HG03571 (cell line): Measurements from ENCODE around the gene FBXW7.

Experiments used
- ATAC-seq: cut with Tn5 transposase; IDR thresholded peaks from one replicate; pipeline ENCODE4 v1.9.1; 2021; ENCODE audit not compliant: unreplicated experiment

The FBXW7 gene

DNA sequence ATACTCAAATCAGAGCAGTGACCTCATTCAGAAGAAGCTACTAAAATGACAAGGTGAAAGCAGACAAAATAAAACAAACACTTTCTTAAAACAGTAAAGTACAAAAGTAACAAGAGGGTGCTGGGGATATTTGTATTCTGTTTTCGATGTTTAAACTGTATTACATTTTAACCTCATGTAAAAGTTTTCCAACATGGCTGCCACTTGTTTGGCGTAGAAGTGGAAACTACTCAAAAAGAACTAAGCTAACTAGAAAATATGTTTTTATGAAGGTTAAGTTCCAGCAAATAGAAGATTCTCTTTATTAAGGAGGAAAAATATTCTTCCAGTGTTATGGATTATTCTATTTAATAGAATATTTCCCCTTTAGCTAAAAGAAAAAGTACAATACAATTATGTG is 155.0 kb downstream of the FBXW7 start:
- ATAC-seq, result no peak

DNA sequence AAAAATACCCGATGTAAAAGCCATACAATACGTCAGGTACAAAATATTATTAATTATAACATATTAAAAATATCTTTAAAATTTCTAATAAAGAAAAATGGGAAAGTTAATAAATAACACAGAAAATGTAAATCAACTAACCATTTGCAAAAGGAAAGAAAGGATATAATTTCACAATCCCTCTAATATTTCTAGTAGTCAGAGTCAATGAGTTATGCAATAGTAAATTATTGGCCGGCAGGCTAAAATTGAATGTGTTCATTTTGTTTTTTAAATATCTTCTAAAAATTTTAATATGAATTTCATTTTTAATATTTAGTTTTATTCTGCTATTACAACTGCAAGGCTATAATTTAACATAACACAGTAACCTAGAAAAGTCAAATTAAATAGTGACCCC is 155.7 kb downstream of the FBXW7 start:
- ATAC-seq, result no peak

DNA sequence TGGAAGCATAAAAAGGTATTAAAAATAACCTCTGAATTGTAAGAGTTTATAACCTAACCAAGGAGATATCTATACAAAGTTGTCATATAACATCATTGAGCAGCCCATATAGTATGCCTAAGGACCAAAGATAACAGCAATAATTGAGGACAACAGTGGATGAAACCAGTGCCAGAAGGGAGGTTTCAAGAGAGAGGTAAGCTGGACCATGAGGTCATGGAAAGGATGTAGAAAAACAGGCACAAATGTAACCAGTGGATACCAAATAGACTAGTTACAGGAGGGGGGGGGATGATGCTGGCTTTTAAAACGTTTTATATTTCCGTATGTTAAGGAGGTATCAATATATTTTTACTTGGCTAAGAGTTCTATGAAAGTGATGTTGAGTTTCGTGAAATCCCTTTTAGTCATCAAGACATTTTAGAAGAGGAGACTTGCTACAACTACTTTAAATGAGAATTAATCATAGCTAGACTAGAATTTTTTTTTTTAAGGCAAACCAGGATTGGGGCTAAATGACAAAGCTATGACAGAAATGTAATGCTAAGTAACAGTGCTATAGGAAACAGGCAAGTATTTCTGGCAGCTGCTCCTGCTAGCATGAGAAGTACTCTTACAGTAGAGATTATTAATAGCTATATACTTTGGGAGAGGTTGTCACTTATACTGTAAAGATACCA is 161.1 kb downstream of the FBXW7 start:
- ATAC-seq, result no peak

DNA sequence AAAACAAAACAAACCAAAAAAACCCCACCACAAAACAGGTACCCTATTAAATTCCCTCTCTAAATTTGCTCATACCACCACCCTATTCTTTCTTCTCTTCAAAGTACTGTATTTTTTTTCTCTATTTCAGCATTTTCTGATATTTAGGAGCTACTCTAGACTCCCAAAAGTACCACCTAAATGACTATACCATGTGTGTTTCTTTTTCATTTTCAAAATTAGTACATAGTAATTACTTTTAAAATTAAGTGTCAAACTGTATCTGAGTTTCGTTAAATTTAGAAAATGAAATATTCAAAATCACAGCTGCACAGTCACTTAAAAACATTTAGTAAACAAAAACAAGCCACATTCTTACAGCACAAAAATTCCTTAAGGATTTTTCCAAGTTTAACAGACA is 161.7 kb downstream of the FBXW7 start:
- ATAC-seq, result no peak

DNA sequence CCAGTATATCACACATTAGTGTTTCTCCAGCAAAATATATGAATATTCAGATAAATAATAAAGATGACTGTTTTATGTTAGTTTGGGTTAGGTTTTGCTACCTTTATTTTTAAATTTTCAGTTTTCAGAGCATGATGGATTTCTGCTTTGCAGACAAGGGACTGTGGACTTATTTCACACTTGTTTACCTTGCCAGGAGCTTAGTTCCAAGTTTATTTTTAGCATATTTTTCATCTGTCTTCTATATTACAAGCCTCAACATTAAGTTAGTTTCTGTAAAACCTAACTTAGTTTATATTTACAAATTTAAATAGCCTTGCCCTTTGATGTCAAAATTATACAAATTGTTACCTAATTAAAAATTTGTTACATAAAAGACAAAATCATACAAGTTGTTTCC is 163.4 kb downstream of the FBXW7 start:
- ATAC-seq, result no peak

DNA sequence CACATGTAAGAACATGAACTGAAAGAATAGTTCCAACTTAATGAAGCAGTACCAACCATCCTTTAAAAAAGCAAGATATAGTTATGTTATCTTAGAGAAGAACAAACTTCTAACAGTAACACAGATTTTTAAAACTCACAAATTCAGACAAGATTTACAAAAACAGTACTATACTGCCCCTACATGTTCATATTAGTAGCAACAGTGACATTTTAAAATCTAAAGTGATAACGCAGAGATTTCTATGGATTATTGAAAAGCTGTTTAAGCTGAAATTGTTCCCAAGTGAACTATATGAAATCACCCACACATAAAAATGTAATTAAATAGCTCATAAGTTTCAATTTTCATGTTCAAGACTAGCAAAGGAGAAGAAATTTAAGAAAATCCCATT is 166.0 kb downstream of the FBXW7 start:
- no peak for ATAC-seq

DNA sequence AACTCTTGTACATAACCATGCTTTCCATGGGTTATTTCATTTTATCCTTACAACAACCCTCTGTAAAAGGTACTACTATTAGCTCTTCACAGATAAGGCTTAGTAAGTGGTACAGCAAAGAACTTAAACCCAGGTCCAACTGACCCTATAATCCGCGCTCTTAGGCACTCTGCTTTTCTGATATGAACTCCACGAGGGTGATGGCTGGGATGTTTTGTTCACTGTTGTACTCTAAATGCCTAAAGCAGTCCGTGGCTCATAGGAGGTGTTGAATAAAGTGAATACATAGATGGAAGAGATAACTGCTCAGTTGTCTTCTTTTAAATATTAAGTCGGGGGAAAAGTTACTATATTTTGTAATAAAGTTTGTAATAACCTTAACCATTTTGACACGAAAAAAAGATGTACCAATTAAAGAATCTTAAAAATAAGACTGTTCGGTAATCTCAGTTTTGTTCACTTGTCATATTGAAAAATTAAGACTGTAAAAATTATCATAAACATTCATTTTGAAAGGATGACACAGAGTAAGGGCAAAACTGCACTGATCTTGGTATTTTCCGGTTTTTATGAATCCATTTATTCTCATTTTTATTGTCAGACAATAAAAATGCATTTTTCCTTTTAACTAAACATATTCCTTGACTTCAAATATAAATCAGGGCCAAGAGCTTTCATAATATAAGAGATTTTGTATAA is 166.5 kb downstream of the FBXW7 start:
- ATAC-seq, result no peak

DNA sequence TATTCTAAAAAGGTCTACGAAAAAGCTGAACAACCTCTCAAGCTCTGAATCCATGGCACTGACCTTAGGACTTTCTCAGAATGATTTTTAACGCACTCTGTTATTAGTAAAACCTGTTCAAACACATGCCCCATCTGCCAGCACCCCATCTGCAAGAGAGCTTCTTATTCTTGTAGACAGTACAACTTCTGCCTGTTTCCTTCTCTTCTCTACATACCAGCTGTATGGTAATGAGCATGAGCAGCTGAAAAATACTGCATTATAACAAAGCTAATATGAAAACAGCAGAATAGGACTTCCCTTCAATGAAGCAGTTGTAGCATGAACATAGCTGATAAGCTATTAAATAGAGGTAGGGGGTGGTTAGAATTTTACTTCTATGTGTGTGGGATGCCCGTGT is 167.9 kb downstream of the FBXW7 start:
- no peak for ATAC-seq

DNA sequence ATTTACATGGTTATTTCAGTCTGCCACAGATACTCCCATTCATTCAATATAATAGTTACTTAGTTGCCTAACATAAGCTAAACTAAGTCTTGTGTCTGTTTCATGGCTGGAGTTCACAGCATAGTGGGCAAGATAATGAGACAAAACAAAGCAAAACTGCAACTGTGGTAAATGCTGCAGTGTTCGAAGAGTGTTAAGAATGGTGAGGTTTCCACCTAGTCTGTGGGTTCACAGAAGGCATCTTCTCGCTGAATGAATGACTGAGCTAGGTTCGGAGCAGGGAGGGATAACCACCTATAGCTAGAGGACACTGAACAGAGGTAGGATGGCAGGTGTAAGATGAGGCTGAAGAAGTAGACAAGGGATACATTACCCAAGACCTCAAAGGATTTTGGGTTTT is 171.0 kb downstream of the FBXW7 start:
- ATAC-seq, result no peak

DNA sequence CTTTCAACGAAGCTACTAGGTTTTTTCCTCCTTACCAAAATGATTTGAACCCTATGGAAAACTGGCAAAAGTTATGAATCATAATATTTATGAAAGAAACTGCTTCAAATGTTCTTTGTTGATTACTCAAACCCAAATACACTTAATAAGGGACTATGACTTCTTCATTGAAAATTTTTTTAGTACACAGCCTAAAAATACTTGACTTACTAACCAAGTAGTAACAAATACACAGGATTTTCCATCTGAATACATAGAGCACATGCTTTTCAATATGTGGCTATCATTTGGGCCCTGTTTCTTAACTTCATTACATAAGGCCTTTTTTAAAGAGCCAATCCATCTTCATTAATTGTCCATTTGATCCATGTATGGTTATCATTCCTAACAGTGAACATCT is 171.5 kb downstream of the FBXW7 start:
- ATAC-seq, result no peak

DNA sequence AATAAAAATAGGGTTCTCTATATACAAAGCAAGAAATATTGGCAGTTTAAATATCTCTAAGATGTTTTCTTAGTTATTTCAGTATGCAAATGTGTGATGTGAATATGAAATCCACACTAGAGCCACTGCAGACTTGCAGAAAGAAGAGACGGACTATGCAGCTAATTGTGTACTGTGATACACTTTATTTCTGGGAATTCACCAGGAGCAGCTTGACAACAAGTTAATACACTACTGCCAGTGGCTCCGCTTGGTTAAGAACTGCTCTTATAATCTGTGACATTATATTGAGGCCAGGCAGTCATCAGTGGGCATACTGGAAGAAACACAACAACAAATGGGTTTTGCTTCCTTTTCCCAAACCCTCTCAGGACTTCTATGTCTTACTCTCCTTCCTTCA is 172.0 kb downstream of the FBXW7 start:
- no peak for ATAC-seq

DNA sequence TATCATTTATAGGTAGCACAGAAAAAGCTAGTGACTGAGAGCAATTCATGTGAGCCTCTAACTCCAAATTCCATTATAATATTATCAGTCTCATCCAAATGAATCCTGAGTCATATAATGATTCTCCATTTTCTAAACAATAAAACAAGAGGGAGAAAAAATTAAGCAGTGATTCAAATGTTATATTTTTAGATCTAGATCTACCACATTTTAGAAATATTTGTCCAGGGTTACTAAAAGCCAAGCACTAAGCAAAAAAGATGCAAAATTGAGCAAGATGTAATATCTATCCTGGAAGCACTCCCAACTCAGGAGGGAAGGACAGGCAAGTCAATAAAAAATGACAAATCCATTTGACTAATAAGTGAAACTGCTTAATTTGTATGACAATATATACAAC is 172.8 kb downstream of the FBXW7 start:
- no peak for ATAC-seq

DNA sequence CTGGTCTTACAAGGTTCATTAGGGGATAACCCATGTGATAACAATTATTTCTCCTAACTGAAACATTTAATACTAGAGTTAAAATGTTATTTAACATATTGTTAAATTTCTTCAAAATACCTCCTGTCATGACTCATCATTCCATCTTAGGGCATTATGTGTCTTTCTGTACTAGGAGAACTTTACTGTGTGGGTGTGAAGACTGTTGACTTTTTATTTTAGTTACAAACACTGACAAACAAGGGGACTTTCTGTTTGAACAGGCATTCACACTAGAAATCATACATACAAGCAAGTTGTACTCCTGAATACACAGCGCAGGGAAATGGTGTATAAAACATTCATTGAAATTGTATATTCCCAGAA is 175.9 kb downstream of the FBXW7 start:
- ATAC-seq, result no peak

DNA sequence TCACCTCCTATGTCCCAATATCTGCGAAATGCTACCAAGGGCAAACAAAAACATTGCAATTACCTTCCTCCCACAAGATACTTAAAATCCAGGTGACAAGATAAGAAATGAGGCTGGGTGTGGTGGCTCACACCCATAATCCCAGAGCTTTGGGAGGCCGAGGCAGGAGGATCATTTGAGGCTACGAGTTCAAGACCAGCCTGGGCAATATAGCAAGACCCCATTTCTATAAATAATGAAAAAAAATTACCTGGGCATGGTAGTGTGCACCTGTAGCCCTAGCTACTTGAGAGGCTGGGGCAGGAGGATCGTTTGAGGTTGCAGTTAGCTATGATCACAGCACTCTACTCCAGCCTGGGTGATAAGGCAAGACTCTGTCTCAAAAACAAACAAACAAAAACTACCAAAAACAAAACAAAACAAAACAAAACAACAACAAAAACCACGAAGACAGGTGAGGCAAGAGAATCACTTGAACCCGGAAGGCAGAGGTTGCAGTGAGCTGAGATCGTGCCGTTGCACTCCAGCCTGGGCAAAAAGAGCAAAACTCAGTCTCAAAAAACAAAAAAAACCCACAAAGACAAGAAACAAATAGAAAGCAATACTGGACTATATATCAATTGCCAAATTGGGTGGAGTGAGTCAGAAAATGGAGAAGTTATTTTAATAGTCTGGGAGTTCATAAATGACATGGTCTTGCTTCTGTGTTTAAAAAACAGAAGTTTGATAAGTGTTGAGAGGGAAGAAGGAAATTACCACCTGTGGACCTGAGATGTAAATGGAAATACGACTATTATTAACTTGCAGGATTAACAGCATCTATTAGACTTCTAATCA is 176.5 kb downstream of the FBXW7 start:
- ATAC-seq, result no peak

DNA sequence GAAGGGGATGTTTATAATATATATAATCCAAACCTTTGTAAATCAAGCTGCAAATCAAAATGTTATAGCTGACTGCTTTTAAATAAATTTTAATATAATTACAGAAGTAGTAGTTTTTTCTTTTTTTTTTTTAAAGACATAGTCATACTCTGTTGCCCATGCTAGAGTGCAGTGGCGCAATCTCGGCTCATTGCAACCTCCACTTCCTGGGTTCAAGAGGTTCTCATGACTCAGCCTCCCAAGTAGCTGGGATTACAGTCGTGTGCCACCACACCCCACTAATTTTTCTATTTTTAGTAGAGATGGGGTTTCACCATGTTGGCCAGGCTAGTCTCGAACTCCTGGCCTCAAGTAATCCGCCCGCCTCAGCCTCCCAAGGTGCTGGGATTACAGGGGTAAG is 178.7 kb downstream of the FBXW7 start:
- ATAC-seq, result no peak

DNA sequence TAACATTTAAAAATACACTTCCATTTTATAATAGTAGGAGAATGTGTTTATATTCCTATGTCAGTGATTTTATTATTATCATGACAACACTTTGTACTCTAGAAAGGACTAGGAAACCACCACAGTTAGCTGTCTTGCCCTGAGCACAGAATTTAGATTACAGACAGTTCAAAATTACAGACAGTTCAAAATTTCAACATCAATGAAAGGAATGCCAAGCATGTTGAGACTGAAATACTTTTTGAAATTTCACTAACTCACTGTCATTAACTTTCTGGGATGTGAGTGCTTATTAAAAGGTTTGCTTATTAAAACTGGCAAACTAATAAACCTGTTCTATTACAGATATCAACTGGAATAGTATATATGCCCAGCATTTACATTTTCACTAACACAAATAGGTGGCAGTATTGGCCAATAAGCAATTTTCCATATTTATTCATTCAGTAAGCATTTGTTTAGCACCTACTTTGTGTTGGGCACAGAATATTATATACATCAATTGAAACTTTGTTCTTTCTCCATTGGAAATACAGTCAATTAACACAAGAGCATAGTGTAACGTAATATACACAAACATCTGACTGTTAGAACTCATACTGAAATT is 179.4 kb downstream of the FBXW7 start:
- ATAC-seq, result no peak

DNA sequence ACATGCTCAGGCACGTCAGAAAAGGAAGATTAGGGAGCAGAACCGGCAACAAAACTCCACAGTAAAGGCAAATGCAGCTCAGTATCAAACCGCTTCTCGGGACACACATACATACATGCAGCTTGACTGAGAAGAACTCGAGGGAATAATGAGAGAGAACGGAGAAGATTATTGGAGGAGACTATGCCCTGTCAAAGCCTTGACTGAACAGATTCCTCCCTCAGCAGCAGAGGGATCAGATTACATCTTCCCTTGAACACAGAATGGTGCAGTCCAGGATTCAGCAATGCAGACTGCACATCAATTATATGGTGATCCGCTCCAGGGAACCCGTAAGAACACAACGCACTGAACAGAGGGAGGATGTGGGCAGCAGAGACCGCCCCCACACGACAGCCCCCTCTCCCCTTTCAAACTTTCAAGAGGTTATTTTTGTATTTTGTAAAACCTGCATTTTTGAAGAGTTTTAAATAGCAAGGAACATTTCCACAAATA is 183.2 kb downstream of the FBXW7 start:
- peak; percentile 82 for ATAC-seq

DNA sequence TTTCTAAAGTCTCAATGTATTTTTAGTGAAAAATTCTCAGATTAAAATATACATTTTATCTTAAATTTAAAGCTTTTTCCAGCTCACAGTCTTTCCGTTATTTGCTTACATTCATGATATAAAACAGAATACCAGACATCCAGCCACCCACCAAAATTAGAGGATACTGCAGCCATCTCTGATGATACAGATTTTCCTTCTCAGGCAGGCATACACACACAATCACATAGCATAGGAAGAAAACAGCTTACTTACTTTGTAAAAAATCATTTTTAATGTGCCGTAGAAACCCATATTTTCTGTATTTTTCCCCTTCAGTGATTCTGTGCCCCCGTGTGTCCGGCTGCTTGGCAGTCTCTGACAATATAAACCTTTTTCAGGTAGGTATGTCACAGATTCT is 183.7 kb downstream of the FBXW7 start:
- peak; percentile 3 for ATAC-seq

DNA sequence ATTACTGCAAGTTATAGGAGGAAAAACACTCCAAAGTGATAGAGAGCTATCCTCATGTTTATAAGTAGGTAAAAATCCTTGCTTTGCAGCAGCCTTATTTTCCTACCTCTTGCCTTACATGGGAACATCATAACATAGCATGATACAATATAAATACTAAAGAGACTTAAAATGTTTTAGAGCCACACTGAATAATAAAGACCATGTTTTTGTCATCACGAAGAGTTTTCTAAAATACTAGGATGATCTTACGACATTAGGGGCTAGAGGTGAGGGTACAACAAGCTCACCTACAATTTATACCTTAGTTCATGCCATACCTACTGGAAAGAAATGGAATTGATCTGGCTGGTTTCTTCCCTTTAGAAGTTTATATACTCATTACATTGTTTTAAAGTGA is 184.8 kb downstream of the FBXW7 start:
- ATAC-seq, result no peak

DNA sequence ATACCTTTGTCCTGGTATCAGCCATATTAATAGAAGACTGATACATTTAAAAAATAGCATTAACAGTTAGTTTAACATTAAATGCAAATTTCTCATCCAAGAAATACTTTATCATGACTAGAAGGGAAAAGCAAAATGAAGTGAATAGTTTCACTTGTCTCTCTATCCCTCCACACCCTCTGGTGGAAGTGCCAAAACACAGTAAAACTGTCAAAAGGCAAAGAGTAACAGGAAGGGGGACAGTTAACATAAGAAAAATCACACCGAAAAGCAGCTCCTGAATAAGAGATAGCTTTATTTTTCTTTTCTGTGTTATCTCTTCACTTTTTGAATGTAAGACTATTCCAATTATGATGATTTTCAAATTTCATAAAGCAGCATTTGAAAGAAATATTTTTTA is 187.2 kb downstream of the FBXW7 start:
- no peak for ATAC-seq

DNA sequence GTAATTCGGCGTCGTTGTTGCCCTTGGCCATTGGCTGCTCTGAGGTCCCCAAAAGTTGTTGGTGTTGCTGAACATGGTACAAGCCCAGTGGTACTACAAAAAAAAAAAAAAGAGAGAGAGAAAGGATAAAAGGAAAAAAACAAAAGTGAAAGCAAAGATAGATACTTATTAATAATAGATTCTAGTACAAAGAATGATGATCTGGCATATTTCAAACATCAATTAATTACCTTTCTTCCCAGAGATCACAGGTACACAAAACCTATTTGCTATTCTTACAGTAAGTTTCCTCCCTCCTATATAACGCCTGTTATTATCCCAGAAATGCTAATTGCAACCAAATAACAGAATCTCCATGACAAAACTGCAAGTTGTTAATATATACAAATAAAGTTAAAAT is 188.9 kb downstream of the FBXW7 start:
- ATAC-seq, result no peak

DNA sequence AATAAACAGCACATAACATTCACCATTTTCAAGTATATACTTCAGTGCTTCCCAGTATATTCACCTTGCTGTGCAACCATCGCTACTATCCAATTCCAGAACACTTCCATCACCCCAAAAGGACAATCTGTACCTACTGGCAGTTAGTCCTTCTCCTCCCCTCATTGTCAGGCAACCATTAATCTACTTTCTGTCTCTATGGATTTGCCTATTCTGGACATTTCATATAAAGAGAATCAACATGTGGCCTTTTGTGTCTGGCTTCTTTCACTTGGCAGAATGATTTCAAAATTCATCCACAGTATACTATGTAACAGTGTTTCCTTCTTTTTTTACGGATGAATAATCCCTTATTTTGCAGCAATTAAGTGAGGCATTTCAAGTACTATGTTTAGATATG is 189.4 kb downstream of the FBXW7 start:
- no peak for ATAC-seq
